Middle frontal gyrus (tissue), 1 donor: ENCODE measurements around the gene TACC2.

ENCODE experiments used
- DNase-seq: peaks from one replicate; pipeline ENCODE4 v3.0.0-alpha.2; 2015; ENCODE audit warnings: low spot score; ENCODE audit errors: extremely low spot score

The TACC2 gene

DNA sequence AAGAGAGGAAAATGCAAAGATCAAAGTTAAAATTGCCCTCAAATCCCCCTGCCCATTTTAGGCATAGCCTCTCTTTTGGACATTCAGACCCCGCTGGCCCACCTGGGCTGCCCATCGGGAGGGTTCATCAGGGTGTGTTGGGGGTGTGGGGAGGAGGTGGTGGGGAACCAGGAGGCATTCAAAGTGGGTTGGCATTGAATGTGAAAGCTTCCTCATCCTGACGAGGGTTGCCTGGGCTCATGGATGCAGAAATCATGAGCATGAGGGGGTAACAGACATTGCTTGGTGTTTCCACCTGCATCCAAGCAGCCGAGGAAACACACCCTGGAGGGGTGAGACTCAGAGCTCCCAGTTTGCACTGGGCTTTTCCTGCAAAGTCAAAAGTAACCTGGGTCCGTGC is 302.8 kb downstream of the TACC2 start:
- DNase-seq, result no peak

DNA sequence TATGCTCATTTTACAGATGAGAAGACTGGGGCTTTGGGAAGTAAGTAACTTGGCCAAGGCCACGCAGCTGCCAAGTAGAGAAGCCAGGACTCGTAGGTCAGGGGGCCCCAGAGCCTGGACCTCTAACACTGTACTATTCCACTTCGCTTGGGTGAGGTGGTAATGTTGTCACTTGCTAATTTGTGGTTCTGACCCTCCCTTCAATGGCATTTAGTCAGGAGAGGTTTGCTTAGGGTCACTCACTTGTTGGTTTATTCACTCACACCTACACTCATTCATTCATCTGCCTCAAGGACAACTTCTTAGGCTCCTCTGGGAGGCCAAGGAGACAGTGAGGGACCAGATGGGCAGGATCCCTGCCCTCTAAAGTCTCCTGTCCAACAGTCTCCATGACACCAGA is 303.4 kb downstream of the TACC2 start:
- DNase-seq, result no peak

DNA sequence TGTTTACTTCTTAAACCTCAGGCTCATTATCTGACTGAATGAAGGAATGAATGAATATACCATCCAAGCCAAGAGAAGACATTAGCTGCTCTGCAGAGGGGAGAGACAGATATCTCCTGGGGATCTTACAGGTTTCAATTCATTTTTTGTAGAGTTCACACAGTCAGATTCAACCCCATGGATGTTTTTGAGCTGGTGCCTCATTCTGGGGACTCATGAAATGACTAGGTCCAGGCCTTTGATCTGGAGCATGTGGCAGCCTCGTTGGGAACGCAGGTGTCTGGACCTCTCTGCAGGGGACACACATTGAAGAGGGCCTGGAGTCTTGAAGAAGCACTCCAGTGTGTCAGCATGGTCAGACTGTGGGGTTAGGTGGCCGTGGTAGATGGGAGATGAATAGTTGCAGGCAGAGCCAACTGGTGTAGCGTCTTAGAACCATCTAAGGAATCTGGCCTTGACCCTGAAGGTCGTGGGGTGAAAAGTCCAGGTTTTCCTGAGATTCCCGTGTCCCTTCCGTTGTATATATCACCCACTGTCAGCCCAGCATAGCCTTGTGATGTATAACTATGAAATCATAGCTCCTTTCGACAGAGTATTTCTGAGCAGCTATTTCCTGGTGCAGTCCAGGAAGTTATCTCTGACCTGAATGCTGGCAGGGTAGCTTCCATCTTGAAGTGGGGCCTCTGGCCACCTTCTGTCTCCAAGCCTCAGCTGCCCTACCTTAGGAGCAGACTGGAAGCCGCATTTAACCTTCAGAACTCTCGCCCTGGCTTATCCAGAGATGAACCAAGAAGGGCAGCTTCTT is 304.4 kb downstream of the TACC2 start:
- no peak for DNase-seq

DNA sequence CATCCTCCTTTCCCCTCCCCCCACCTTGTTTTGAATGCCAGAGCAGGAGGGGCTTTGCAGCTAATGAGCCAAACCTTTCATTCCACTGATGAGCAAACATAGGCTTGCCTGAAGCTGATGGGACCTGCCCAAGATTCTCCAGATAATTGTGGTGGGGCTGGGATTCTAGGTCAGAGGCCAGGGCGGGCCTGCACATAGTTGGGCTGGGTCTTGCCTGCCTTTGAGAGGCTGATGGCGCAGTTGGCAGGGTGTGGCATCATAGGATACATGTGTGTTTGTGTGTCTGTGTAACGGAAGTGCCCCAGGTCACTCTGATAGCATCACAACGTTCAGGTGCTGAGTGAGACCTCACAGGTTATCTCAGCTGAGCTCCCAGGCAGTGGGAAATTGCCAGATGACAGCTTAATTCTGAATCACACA is 305.0 kb downstream of the TACC2 start:
- DNase-seq, result no peak

DNA sequence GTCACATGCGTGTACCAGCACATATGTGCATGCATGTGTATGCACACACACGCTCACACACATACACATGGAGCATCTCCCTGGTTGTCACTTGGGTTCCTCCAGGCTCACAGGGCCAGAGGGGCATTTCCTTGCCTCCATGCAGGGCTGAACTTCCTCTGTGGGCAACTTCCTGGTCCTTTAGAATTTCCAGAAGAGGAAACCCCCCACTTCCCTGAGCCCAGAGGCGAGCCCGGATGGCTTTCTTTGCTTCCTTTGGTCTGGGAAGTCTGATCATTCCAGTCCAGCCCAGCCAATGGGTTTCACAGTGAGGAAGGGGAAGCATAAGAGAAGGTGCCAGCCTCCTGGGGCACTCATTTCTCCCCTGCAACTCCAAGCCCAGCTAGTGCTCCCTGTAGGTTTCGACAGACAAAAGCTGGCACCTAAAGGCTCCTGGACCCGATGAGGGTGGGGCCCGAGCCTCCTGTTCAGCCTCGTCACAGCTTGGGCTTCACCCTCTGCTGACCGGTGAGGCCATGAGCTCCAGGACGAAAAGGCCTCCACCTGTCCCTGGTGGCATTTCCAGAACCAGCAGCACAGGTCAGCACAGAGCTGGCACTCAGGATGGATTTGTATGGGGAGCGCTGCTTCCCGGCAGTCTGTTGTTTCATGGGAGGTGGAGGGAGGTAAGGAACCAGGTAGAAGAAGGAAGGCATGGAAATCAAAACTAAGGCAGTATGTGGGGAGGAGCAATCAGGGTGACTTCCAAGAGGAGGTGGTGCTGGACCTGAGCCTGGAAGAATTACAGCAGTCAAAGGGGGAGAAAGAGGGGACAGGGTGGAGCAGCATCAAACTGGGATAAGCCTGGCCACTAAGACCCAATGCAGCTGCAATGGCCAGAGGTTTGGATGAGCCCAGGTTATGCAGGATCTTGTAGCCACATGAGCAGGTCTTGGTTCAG is 305.8 kb downstream of the TACC2 start:
- DNase-seq, result no peak

DNA sequence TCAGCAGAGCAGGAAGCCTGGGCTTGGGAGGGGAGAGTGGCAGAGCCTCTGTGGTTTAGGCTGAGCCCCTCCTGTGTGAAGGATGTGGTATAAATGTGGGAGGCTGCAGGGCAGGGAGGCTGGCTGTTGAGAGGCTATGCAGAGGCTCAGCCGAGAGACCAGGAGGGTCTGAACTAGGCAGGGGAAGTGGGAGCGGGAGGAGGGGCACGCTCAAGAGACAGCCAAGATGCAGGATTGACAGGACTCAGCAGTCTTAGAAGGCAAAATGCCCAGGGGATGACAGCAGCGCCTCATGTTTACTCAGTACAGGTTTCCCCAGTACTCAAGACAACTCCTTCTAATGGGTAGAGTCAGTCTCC is 306.5 kb downstream of the TACC2 start:
- no peak for DNase-seq

DNA sequence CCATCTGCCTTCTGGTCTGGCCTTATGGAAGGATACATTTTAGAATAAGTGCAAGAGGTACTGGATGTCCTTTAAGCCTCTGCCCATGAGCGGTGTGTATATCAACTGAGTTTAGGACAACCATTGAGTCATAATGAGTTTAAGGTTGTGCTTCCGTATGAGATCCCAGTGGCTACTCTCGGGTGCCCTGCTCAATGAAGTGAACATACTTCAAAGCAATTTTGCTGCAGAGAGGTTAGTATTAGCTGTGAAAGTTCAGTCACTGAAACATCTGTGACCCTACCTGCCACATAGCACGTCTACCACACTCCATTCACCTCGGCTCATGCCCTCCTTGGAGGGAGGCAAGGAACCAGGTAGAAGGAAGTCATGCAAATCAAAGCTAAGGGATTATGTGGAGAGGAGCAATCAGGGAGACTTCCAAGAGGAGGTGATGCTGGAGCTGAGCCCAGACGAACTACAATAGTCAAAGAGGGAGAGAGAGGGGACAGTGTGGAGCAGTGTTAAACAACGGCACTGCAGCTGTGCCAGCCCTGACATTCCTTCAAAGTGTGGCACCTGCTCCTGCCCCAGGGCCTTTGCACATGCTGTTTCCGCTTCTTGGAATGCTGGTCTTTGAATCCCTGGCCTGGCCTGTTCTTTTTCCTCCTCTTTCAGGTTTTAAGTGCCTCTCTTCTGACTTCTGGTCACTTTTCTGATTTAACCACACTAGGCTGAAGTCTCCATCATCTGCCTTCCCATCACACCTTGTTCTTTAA is 307.6 kb downstream of the TACC2 start:
- DNase-seq, result no peak

DNA sequence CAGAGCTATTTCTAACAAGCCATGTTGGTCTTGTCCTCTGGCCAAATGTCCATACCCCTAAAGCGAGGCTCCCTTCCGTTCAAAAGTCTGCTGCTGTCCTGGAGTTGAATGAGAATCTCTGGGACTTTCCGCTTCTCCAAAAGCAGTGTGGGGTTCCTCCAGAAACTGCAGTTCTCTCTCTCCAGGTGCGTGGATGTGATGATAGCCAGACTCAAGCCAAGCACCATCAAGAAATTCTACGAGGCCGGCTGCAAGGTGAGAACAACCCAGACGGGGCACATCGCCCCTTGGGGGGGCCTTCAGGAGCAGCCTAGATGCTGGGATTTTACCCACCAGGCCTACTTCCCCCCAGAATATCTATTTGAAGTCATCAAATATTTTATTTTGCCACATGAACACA is 308.6 kb downstream of the TACC2 start:
- DNase-seq, result no peak

DNA sequence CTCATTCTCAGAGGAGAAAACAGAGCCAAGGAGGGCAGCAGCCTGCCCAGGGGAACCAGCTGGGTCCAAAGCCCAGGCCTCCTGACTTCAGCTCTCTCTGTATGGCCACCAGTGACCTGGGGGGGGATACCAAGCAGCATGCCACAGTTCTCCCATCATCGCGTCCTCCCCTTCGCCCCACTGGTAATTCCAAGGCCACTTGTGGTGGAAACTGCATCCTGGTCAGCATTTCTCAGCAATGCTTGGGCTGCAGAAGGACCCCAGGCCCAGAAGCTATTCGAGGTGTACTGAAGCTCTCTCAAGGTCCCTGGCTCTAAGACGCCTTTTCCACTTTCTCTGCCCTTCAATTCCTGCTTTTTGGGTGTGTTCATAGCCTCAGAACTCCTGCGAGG is 309.2 kb downstream of the TACC2 start:
- DNase-seq, result no peak

DNA sequence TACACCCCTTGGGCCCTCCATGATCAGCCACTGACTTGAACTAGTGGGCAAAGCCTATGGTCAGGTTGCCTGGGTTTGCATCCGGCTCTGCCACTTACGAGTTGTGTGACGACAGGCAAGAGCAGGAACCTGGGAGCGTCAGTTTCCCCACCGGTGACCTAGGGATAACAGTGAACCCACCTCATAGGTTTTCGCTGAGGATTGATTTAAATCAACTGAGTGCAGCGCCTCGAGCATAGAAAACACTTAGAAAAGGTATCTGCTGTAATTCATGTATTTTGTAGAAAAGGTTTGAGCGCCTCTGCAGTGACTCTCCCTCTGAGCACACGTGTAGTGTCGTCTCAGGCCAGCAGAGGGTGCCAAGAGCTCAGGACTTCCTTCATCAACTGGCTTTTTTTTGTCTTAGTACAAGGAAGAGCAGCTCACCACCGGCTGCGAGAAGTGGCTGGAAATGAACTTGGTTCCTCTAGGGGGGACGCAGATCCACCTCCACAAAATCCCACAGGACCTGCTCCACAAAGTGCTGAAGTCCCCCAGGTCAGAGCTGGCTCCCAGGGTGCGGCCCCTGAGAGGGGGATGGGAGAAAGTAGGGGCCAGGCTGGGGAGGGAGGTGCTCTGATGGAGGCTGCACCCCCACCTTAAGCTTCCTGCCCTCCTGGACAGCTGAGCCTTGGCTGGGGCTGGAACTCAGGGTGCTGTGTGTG is 309.8 kb downstream of the TACC2 start:
- DNase-seq, result peak; percentile 55

DNA sequence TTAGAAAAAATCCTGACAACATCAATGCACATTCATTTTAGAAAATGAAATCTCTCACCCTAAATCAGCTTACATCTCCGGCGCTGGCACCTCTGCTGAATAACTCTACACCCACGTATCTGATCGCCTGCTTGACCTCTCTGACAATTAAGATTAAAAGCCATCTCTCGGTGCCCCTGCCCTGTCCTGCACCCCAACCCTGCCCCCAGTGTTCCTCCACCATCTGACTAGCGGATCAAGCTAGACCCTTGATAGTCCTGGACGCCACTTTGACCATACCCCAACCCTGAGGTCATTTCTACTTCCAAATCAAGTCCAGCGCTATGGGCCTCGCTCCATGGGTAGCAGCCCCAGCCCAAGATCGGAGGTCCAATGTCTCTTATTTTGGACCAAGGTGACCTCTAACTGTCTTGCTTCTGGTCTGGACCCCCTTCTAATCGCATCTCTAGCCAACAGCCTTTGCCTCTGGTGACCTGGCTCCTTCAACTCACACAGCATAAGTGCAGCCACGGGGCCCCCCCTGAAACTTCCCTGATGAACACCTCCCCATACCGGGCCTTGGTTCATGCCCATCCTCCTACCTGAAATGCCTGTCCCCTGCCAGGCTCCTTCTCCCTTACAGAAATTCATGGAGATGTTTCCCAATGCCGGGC is 310.6 kb downstream of the TACC2 start:
- DNase-seq, result no peak

DNA sequence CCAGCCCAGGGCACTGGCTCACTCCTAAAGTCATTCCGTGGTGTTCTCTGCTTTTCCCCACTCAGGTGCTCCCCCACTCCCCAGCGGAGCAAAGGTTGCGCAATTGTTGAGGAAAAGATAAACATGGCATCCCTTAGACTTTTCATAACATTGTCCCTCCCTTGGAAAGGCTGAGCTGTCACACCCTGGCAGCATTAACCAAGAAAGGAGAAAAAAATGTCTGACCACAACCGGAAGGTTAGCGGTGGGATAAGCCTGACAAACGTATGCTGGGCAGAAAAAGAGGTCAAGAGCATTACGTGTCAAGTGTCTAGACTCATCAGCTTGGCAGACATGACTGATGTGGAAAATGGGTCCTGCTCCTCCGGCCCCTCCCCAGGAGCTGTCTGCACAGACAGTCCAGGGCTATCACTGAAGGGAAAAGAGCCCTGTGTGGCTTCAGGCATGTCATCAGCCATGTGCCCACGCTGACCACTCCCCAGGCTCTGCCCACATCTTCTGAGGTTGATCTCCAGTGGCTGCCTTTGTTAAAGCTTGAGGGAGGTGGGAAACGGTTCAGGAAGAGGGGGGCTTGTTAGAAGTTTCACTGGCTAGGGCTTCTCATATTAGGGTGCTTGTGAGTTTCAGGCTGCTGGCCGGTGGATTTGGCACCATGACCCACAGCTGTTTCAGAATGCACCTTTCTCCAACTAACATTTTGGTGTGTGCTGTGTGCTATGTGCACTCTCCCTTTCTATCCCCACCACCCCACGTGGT is 312.3 kb downstream of the TACC2 start:
- no peak for DNase-seq

DNA sequence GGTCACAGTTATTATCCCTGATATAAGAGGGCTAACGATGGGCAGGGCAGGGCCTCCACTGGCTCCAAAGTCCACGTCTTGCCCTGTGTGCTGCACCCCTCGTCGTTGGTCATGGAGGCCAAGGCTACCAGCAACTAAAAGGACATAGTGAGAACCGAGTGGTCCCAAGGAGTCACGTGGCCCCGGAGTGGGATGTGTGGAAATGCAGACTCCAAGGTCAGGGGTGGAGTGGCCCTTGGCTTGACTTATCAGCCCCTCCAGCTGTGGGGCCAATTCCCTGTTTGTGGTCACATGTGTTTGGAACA is 312.8 kb downstream of the TACC2 start:
- DNase-seq, result no peak

DNA sequence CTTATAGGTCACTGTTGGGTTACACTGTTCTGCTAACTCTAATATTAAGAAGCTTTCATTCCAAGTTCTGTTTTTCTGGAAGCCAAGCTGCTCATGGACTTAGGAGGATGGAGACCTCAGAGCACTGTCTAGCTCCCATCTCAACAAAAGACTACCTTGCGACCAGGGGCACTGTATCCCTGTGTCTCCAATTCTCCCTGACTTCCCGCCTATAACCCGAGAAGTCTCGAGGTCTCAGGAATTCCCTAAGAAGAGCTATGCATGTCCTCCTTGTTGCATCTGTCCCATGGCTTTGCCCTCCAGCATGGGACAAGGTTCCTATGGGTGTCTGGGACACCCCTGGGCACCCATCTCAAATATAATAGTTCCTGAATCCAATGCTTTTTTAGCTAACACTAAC is 313.4 kb downstream of the TACC2 start:
- DNase-seq, result no peak

DNA sequence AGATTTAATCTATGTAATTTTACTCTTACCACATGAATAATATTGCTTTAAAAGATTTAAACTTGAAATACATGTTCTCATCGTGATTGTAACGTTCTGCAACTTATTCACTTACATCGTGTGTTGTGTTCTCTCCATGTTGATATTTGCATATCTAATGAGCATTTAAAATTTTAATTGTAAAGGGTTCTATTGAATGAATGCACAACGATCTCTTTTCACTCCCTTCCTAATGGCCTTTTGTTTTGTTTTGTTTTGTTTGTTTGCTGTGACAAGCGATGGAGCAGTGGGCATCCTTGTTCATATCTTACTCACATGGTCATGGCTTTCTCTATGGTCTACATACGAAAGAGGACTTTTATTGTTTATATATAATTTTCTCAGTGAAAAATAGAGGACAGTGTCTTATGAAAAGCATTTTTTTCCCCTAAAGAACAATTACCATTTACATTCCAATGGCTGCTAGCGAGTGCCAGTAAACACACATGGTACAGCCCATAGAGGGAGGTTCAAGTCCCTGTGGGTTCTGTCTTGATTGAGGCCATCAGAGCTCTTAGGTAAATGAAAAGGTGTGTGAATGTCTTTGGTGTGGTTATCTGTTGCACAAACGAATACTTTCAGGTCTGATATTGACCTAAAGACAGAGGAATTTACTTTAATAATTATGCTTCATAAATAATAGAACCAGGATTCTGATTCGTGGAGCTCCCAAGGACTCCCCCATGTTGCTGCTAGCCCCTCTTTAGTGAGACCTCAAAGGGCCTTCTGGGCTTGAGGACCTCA is 314.5 kb downstream of the TACC2 start:
- no peak for DNase-seq
